ENCODE data around the gene RNF34. TPM values are rescaled to one million over a fixed set of nuclear protein-coding genes. Genes with fewer than 3 reads are reported as not detected.

RNF34 gene
- total RNA-seq, 2 donors from 2014 or later = 55.5 to 55.8 TPM

GRCh38 chr12:121452340-121452984 is 52.5 kb downstream of the RNF34 start:
- H3K27me3 ChIP-seq (replicated peaks; ENCODE audit: insufficient read depth) = no peaks in the 10 kb centered on the region
- DNase-seq (ENCODE audit: low spot score) (no peak), ATAC-seq (ENCODE audit: insufficient number of reproducible peaks, low FRiP score, low read depth) (no peak)
- no peaks in the 10 kb centered on the region for H3K9me3 ChIP-seq
- H3K4me1 ChIP-seq (ENCODE audit: control insufficient read depth in 1 of 2, low read depth in 2 of 2) = peaks cover 27 to 33% of the 10 kb centered on the region in 2 donors
- H3K36me3 ChIP-seq = no peaks in the 10 kb centered on the region
- TF ChIP-seq CTCF (IDR thresholded peaks at IDR 0.05) = no peak
- peak overlapping the region; percentile 52 to 60 for H3K27ac ChIP-seq
- peak overlapping the region; percentile 27 for H3K4me3 ChIP-seq

GRCh38 chr12:121452985-121453360 is 53.1 kb downstream of the RNF34 start:
- DNase-seq (ENCODE audit: low spot score) (no peak), ATAC-seq (ENCODE audit: insufficient number of reproducible peaks, low FRiP score, low read depth) (no peak)
- H3K36me3 ChIP-seq = no peaks in the 10 kb centered on the region
- no peak overlapping the region for H3K4me3 ChIP-seq
- no peak for TF ChIP-seq CTCF (IDR thresholded peaks at IDR 0.05)
- peaks cover 22 to 30% of the 10 kb centered on the region in 2 donors for H3K4me1 ChIP-seq (ENCODE audit: control insufficient read depth in 1 of 2, low read depth in 2 of 2)
- no peak overlapping the region for H3K27ac ChIP-seq
- H3K27me3 ChIP-seq (replicated peaks; ENCODE audit: insufficient read depth) = no peaks in the 10 kb centered on the region
- no peaks in the 10 kb centered on the region for H3K9me3 ChIP-seq

- no peak overlapping the region for H3K27ac ChIP-seq
These were observed 53.7 kb downstream of the RNF34 start for GRCh38 chr12:121453629-121454028.

GRCh38 chr12:121454921-121455320 is 55.0 kb downstream of the RNF34 start:
- H3K36me3 ChIP-seq = no peaks in the 10 kb centered on the region
- H3K9me3 ChIP-seq = no peaks in the 10 kb centered on the region
- H3K27ac ChIP-seq = no peak overlapping the region
- peaks cover 12 to 19% of the 10 kb centered on the region in 2 donors for H3K4me1 ChIP-seq (ENCODE audit: control insufficient read depth in 1 of 2, low read depth in 2 of 2)
- H3K27me3 ChIP-seq (replicated peaks; ENCODE audit: insufficient read depth) = no peaks in the 10 kb centered on the region
- no peak for TF ChIP-seq CTCF (IDR thresholded peaks at IDR 0.05)
- ATAC-seq (ENCODE audit: insufficient number of reproducible peaks, low FRiP score, low read depth) (no peak), DNase-seq (ENCODE audit: low spot score) (no peak)
- no peak overlapping the region for H3K4me3 ChIP-seq

More at GRCh38 chr12:121453629-121454028, 53.7 kb downstream of the RNF34 start:
- DNase-seq (ENCODE audit: low spot score) (no peak), ATAC-seq (ENCODE audit: insufficient number of reproducible peaks, low FRiP score, low read depth) (no peak)
- Histone ChIP-seq H3K36me3 (no peaks in the 10 kb centered on the region), H3K4me1 (ENCODE audit: control insufficient read depth in 1 of 2, low read depth in 2 of 2) (peaks cover 16 to 25% of the 10 kb centered on the region in 2 donors), H3K27me3 (replicated peaks; ENCODE audit: insufficient read depth) (no peaks in the 10 kb centered on the region), H3K4me3 (no peak overlapping the region), H3K9me3 (no peaks in the 10 kb centered on the region)
- no peak for TF ChIP-seq CTCF (IDR thresholded peaks at IDR 0.05)

- H3K27me3 ChIP-seq (replicated peaks; ENCODE audit: insufficient read depth) = no peaks in the 10 kb centered on the region
- DNase-seq (ENCODE audit: low spot score) = no peak
- TF ChIP-seq CTCF (IDR thresholded peaks at IDR 0.05) = no peak
- no peak overlapping the region for H3K27ac ChIP-seq
- no peak for ATAC-seq (ENCODE audit: insufficient number of reproducible peaks, low FRiP score, low read depth)
- H3K9me3 ChIP-seq = no peaks in the 10 kb centered on the region
- H3K4me3 ChIP-seq = no peak overlapping the region
- H3K36me3 ChIP-seq = no peaks in the 10 kb centered on the region
- peaks cover 12 to 19% of the 10 kb centered on the region in 2 donors for H3K4me1 ChIP-seq (ENCODE audit: control insufficient read depth in 1 of 2, low read depth in 2 of 2)
These were observed 56.0 kb downstream of the RNF34 start for GRCh38 chr12:121455766-121456420.
